NCI-H446 (cell line): ENCODE measurements around the gene ADAMTS4.

Experiments used
- DNase-seq, 2 experiments: peaks; one replicate each; lab custom pipeline; 2025; lab: John Stamatoyannopoulos, UW

ADAMTS4 gene

DNA sequence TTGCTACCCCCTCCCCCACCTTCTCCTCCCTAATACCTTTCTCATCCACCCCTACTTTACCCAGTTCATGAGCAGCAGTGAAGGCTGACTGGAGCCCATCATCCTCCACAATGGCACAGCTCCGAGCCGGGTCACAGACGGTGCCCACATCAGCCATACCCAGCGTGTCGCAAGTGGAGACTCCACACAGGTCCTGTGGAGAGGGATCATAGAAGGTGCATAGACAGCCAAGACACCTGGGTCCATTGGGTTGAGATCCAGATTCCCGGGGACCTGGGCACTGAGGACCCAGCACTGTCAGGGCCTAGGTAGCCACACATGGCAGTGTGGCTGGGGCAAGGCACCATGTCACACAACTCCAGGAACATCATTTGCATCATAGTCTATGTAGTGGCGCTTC is 2.7 kb downstream of the ADAMTS4 start:
- no peak for DNase-seq

DNA sequence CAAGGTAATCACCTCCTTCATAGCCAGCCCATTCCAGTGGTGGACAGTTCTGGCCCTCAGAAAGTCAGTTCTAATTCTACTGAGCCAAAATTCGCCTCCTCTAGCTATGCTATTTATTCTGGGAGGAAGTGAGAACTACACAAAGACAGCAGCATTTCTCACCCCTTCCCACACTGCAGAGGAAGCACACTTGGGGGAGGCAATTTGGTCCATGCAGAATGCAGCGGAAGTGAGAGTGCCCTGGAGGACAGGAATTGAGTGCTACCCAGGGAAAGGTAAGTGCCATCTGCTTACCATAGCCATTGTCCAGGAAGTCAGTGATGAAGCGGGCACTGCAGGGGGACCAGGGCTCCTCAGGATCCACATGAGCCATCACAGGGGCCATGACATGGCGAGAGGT is 3.7 kb downstream of the ADAMTS4 start:
- DNase-seq = no peak

DNA sequence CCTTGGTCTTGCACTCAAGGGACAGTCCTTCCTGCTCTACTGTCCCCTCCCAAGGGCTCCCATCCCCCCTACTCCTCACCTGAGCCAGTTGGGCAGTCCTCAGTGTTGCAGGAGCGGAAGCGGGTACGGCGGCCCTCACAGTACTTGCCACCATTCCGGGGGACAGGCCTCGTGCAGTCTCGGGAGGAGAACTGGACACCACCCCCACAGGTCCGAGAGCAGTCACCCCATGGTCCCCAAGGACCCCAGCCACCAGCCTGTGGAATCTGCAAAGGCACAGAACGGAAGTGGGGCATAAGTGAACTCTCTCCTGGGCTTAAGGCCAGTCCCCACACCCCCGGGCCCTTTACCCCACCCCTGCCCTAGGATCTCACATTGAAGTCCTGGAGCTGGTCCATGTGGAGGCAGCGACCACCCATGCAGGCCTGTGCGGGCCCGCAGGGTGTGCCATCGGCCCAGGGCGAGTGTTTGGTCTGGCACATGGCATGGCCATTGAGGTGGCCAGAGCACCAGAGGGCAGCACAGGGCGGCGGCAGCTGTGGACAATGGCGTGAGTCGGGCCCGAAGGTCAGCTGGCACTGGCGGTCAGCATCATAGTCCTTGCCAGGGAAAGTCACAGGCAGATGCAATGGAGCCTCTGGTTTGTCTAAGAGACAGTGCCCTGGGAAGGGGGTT is 5.2 kb downstream of the ADAMTS4 start:
- no peak for DNase-seq

DNA sequence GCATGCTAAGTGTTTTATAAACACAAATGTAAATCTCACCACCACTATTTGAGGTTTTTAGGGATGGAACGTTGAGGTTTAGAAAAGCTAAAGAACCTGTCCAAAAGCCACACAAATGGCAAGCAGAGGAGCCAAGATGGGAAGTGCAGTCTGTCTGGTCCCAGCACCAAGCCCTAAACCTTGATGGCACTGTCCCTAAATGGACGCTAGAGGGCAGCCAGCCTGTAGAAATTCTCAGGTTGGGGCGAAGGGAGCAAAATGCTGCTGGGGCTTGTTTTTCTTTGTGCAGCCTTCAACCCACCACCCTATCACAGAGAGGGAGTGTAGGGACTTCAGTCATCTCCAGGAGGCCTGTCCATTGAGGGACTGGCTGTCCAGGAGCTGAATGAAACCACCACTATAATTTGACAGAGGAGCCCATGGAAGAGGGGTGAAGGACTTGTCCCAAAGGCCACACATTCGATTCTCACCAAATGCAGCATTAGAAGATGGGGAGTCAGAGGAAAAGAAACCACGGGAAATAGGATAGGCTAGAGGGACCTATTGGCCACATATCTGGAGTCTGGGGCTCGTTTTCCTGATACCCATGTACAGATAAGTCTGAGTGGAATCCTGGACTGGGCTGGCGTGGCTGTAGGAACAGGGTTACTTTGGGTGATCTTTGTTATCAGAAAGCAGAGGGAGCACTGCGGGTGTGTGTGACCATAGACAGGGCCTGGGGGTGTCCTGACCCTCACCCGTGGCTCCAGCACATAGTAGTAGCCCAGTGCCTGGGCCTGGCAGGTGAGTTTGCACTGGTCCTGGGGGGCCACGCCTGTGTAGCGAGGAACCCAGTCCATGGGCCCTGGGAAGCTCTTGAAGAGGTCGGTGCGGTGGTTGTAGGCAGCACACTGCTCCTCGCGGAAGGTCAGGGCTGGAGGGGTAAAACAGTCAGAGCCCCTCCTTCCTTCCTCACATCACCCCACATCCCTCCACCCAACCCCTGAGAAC is 6.1 kb downstream of the ADAMTS4 start:
- DNase-seq = peak; percentile 64 to 80

DNA sequence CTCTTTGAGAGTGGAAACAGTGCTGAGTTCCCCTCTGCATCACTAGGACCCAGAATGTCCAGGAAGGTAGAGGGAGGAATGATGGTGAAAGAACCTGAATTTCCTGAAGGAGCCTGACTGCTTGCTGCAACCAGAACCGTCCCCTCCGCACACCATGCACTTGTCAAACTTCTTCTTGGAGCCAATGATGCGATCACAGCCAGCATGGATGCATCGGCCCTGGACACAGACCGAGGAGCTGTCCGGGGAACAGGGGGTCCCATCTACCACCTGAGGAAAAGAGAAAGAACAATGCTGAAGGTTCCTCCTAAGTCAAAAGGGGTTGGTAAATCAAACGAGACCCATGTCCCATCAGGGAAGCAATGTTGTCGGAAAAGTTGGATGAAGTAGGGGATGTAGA is 6.9 kb downstream of the ADAMTS4 start:
- DNase-seq = no peak

DNA sequence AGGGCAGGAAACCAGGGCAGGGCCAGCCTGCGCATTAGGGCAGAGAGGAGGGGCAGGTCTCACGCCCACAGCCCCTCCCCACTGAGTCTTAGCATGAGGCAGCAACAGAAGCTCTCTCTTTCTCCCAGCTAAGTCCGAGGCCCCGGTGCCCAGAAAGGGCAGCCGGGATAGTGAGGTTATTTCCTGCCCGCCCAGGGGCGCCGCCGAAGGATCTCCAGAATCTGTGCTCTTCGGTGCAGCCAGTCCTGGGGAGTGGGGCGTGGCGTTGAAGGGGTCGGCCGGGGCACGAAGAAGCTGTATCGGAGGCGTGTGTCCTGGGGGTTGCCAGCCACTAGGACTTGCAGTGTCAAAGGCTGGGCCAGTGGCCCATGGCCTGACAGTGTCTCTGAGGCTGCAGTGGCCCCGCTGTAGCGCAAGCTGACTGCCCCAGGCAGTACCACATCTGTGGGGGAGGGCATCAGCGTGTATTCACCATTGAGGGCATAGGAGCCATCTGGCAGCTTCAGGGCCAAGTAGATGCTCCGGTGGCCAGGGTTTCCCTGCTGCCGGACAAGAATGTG is 7.8 kb downstream of the ADAMTS4 start:
- DNase-seq = no peak

DNA sequence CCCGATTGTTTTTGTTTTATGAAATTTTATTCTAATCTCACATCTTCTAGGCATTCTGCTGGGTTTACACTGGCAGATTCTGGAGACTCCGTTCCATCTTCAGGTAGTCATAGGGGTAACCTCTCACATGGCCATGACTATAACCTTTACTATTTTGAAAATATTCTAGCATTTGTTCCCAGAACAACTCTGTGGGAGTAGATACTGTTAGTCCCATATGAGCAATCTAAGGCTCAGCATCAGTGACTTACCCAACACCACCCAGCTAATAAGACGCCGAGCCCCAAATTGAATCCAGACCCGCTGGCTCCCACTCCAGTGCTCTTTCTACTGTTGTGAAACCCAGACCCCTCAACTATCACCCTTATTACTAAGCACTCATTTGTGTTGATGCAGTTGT is 9.8 kb downstream of the ADAMTS4 start:
- DNase-seq = no peak

DNA sequence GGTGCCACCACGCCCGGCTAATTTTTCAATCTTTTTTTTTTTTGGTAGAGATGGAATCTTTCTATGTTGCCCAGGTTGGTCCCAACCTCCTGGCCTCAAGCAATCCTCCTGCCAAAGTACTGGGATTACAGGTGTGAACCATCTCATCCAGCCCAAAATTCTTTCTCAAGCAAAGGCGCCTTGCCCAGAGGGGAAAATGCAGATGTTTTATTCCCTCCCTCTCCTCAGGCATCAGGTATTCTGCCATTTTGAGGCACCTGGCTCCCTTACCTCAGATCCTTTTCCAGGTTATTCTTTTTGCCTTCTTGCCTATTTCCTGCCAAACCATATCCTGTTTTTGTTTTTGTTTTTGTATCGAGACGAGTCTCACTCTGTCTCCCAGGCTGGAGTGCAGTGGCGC is 10.5 kb downstream of the ADAMTS4 start:
- DNase-seq = no peak

DNA sequence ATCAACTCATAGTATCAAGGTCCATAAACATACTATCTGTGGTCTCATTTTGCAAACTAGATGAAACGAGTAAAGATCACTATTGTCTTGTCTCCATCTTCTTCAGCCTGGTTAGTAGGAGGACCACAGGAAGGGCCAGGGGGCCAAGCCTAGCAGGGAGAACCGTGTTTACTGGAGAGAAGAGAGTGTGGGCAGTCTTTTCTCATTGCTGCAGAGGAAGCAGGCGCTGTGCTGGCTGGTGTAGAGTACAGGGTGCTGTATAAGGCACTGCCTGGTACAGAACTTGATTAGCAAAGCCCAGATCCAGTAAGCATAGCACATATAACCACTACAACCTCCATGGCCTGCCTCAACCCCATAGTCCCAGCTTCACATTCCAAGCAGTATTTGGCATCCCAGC is 11.5 kb downstream of the ADAMTS4 start:
- no peak for DNase-seq

DNA sequence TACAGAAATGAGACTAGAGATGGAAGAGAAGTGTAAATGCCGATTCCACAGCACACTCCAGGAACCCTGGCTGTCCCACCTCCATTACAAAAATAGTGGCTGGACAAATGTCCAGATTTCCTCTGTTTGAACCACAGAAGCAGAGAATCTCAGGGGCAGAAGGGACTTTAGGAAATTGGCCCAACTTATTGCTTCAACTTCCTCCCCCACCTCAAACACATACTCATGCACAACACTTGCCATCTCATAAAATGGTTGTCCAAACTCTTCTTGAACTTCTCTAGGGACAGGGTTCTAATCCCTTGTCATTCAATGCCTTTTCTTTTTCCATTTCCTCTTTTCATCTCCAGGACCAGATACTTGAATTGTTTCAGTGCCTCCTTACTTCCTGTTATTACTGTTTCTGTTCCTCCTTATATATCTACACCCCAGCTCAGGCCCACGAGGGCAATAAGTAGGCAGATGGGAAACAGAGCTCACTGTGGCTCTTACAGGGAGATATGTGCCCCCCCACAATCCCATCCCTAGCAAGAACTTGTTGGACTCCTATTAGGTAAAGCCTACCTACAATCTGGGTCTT is 13.0 kb downstream of the ADAMTS4 start:
- no peak for DNase-seq

DNA sequence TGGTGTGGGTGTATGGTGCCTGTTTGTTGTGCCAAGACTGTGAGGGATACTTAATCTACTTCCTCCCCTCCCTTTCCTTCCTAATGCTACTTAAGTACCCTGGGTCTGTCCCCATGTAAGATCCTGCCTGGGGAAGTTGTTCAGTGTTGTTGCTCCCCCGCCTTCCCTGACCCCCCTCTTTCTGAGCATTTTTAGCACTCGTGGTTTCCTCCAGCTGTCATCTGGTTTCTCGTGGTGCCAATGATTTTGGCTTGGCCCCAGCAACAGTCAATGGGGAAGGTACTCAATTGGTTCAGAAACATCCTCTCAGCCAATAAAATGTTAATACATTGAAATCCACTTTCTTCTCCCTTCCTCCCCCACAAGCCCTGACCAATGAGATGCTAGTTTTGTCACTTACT is 13.6 kb downstream of the ADAMTS4 start:
- DNase-seq = peak; percentile 91 to 96

DNA sequence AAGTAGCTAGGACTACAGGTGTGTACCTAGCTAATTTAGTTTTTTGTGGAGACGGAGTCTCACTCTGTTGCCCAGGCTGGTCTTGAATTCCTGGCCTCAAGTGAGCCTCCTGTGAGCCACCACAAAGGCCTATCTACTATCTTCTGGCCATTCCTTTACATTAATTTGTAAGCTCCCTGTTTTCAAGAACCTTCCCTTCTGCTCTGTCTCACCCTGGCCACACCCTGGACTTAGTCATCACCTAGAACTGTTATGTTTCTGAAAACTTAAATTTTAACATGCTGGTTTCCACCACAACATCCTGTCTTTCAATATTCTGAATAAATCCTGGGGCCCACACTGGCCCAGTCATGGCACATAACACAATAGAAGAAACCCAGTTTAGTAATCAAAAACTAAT is 16.6 kb downstream of the ADAMTS4 start:
- no peak for DNase-seq

DNA sequence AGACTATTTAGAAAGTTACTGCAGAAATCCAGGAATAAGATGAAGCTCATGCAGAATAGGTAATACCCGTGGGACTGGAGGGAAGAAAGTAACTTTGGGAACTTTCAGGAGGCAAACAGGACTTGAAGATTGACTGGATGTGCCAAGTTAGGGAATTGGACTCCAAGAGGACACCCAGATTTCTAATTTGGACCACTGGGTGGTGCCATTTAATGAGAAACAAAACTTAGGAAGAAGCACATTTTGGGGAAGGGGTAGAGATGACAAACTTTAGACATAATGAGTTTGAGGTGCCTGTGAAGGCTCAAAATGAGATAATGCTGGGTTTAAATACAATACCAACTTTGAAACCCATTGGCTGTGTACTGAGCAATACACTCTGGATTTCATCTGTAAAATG is 18.2 kb downstream of the ADAMTS4 start:
- peak; percentile 15 to 56 for DNase-seq

DNA sequence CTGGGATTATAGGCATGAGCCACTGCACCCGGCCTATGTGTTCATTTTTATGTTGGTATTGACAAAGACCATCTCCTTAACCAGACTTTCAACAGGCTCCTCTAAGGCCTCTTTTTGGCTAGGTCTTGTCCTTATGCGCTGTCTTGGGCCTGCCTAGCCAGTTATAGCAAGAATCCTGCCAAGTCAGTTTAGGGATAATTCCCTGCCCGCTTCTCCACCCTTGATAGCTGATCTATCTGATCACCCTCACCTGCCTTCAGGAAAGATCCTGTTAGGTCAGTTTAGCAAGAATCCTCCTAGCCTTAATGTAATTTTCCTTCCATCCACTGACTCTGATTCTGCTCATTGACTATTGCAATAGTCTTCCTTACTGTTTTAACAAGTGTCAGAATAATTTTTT is 19.2 kb downstream of the ADAMTS4 start:
- DNase-seq = no peak

DNA sequence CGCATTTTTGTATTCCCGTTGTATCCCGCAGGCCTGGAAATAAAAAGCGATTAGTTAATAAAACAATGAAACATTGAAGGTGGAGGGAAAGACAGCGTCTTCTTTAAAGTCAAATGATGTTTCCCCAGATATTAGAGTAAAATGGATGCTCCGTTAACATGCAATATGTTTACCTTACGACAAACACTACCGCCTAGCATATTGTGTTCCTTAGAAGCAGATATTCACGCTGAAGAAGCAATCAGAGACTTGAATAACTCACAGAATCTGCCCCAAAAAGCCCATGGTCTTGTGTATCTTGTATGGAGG is 21.0 kb downstream of the ADAMTS4 start:
- no peak for DNase-seq

DNA sequence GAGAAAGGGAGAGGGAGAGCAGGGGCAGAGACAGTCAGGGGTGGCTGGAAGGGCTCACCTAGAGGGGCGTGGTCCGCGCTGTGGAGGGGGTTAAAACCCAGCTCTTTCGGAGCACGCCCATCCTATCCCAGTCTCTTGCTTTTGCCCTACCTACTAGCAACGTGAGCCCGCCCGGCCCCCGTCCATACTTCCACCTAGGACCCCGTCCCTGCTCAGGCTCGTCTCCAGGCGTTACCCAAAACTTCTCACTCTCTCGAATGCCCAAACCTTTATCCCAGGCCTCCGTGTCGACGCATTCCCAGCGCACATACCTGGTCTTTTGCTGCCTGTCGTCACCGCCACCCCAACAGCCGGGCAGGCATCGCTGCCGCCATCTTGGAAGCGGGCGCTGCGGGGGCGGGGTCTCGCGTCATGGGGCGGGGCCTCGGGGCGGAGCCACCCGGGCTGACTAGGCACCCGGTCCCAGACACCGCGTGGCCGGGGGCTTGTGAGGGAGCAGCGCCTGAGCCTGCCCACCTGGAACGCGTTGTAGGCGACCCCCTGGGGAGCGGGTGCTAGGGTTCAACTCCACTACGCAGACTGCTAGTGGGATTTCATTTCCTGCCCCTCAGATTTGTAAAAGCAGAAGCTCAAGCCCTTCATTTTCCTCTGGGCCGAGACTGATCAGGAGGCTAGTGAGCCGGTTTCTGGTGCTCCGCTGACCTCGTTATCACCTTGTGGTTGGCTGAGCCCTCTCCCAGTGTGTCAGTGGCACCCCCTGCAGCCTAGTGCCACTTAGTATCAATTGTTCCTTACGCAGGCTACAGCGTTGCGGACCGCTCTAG is 21.5 kb downstream of the ADAMTS4 start, which contains the start of gene B4GALT3:
B4GALT3 (minus strand) TSS at position 396 of the 824 bp plus-strand sequence. CDS start 1,447 bp downstream, outside the sequence.
- peak; percentile 44 to 86 for DNase-seq

DNA sequence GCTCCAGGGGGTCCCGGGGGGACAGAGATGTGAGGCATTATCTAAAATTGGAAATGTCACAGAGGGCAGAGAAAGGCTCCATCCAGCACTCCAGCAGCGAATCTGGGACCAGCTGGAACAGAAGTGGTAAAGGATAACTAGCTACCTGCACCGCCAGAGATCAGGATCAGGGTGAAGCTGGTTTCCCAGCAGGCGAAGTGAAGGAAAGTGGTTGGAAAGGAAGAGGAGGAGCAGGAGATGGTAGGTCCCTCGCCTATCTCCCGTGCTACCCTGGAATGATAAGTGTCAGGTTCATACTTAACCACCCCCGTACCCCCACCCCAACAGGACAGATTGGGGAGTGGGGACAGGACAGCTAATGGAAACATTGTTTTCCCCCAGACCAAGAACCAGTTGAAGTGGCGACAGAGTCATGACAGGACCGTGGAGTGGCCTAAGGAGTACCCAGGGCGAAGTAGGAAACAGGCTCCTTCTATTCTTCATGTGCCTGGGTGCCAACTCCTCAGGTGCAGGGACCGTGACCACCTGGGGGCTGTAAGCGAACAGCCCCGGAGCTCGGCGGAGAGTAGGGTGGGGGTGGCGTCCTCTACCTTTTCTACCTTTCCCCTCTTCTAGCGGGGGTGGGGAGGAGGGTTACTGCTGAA is 22.3 kb downstream of the ADAMTS4 start:
- DNase-seq = no peak

DNA sequence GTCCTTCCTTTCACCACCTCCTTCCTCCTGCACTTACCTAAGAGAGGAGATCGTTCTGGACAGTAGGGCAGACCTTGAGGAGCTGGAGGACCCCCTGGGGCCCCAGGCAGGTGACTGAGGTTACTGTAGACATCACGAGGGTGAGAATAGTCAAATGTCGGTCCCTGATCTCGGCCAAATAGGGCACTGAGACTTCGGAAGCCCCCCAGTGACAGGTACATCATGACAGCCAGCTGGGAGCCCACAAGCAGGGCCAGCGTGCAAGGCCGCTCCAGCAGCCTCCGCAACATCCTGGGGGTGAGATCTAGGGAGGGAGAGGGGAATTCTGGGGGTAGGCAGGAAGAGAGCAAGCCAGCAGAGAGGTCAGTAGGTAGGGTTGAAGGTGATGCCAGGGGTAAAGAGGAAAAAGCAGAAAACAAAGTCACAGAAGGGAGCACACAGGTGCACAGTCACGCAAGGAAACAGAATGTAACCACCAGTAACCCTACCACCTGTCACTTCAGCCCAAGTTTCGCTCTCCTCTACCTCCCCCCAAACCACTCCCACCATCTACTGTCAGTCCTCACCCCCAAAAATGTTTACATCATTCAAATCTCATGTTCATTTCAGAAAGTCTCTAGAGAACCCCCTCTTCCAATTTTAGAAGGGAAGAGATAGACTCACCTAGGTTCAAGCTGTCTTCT is 22.9 kb downstream of the ADAMTS4 start:
- no peak for DNase-seq

DNA sequence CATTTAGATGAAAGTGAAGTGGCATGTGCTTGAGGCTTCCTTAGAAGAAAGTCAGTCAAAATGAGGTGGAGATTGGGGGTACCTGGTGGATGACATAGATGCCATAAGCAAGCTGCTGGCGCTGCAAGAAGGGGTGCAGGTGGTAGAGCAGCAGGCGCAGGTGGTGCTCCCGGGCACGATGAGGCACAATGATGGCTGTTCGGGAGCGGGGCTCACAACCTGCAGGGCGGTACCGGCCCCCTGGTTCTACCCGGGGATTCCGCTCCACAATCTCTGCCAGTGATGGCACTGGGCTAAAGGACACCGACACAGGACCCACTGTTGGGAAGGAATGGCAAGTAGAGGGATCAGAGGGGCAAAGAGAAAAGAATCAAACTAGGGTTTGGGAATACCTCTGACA is 23.9 kb downstream of the ADAMTS4 start:
- DNase-seq = no peak

DNA sequence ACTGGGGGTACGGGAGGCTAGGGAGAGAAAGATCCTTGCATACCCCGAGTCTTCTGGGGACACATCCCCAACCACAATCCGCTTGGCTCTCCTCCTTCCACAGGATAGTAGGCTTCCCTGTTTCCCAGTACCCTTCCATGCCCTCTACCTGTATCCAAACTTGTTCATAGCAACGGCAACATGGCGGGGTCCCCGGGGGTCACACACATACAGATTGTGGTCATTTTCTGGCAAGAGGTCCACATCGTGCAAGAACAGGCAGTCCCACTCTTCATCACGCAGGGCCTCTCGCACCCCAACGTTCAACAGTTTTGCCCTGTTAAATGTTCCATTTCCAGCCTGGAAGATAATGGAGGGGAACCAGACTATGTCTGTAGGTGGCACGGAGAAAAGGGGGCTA is 25.1 kb downstream of the ADAMTS4 start:
- no peak for DNase-seq
